ENCODE data around the gene APOB. TPM values are rescaled to one million over a fixed set of nuclear protein-coding genes. Genes with fewer than 3 reads are reported as not detected.

APOB gene
- total and polyA plus RNA-seq, 2 of the 13 experiments (the other 11 are each of a cell fraction or from before 2014, with no cell fraction given) = 1,569 to 2,515 TPM

DNA sequence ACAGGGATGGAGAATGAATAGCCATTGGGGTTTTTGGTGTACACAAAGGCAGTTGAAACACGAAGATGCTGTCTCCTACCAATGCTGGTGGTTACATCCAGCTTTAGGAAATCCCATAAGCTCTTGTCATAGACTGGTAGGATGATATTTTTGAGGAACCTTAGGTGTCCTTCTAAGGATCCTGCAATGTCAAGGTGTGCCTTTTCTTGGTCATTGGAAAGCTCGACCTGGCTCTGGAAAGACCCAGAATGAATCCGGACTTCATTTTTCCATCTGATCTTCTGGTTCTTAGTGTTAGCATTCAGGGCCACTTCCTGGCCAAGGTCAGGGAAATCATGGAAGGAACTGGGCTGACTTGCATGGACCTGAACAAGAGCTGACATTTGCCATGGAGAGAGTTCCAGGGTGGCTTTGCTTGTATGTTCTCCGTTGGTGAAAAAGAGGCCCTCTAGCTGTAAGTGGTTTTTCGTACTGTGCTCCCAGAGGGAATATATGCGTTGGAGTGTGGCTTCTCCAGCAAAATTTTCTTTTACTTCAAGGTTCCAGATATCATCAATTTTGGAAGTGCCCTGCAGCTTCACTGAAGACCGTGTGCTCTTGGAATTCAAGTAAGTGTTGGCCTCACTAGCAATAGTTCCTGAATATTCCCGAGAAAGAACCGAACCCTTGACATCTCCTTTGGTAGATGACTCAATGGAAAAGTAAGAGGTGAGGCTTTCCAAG is 38.0 kb downstream of the APOB start (continued):
- TF ChIP-seq, protein P1, sequence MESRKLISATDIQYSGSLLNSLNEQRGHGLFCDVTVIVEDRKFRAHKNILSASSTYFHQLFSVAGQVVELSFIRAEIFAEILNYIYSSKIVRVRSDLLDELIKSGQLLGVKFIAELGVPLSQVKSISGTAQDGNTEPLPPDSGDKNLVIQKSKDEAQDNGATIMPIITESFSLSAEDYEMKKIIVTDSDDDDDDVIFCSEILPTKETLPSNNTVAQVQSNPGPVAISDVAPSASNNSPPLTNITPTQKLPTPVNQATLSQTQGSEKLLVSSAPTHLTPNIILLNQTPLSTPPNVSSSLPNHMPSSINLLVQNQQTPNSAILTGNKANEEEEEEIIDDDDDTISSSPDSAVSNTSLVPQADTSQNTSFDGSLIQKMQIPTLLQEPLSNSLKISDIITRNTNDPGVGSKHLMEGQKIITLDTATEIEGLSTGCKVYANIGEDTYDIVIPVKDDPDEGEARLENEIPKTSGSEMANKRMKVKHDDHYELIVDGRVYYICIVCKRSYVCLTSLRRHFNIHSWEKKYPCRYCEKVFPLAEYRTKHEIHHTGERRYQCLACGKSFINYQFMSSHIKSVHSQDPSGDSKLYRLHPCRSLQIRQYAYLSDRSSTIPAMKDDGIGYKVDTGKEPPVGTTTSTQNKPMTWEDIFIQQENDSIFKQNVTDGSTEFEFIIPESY (CRISPR knock-in tag; IDR thresholded peaks at IDR 0.05) = no peak
- TF ChIP-seq MLLT10 (CRISPR knock-in tag; IDR thresholded peaks at IDR 0.05) = no peak
- no peak for TF ChIP-seq KAT7 (CRISPR knock-in tag; IDR thresholded peaks at IDR 0.05; ENCODE audit: borderline replicate concordance)
- TF ChIP-seq RBM39 (IDR thresholded peaks at IDR 0.05; ENCODE audit: low read depth, low read length, poor library complexity, severe bottlenecking) = no peak
- TF ChIP-seq ZNF333 (CRISPR knock-in tag; IDR thresholded peaks at IDR 0.05; ENCODE audit: borderline replicate concordance) = no peak
- no peak for TF ChIP-seq ETV6 (CRISPR knock-in tag; conservative IDR thresholded peaks at IDR 0.05)
- TF ChIP-seq XBP1 (CRISPR knock-in tag; IDR thresholded peaks at IDR 0.05) = no peak
- TF ChIP-seq, protein P2, sequence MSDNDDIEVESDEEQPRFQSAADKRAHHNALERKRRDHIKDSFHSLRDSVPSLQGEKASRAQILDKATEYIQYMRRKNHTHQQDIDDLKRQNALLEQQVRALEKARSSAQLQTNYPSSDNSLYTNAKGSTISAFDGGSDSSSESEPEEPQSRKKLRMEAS (IDR thresholded peaks at IDR 0.05) = peak; percentile 38; the same call in 1 of the 2 replicates
- TF ChIP-seq TBX3 (IDR thresholded peaks at IDR 0.05; ENCODE audit: borderline replicate concordance) = no peak
- no peak for TF ChIP-seq ZNF577 (CRISPR knock-in tag; IDR thresholded peaks at IDR 0.05; ENCODE audit: borderline replicate concordance, low read depth)
- TF ChIP-seq MIXL1 (CRISPR knock-in tag; IDR thresholded peaks at IDR 0.05) = no peak
- TF ChIP-seq, protein P3, sequence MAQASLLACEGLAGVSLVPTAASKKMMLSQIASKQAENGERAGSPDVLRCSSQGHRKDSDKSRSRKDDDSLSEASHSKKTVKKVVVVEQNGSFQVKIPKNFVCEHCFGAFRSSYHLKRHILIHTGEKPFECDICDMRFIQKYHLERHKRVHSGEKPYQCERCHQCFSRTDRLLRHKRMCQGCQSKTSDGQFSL (CRISPR knock-in tag; IDR thresholded peaks at IDR 0.05) = no peak; the same call in 1 of the 2 replicates
- TF ChIP-seq, protein P4, sequence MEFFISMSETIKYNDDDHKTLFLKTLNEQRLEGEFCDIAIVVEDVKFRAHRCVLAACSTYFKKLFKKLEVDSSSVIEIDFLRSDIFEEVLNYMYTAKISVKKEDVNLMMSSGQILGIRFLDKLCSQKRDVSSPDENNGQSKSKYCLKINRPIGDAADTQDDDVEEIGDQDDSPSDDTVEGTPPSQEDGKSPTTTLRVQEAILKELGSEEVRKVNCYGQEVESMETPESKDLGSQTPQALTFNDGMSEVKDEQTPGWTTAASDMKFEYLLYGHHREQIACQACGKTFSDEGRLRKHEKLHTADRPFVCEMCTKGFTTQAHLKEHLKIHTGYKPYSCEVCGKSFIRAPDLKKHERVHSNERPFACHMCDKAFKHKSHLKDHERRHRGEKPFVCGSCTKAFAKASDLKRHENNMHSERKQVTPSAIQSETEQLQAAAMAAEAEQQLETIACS (CRISPR knock-in tag; IDR thresholded peaks at IDR 0.05) = 0 out of 2 replicates have a peak, but pooled peaks have one; percentile 34
- no peak for TF ChIP-seq ZNF605 (CRISPR knock-in tag; IDR thresholded peaks at IDR 0.05)
- no peak for TF ChIP-seq HNF4G (IDR thresholded peaks at IDR 0.05; ENCODE audit: borderline replicate concordance, low read depth, low read length)
- no peak for TF ChIP-seq HNF4G (CRISPR knock-in tag; IDR thresholded peaks at IDR 0.05; ENCODE audit: borderline replicate concordance, low read depth)
- no peak for TF ChIP-seq MAFG (CRISPR knock-in tag; IDR thresholded peaks at IDR 0.05)
- TF ChIP-seq CENPT (CRISPR knock-in tag; IDR thresholded peaks at IDR 0.05; ENCODE audit: low read depth) = no peak
- TF ChIP-seq ZBTB42 (CRISPR knock-in tag; IDR thresholded peaks at IDR 0.05) = no peak
- TF ChIP-seq, protein P5, sequence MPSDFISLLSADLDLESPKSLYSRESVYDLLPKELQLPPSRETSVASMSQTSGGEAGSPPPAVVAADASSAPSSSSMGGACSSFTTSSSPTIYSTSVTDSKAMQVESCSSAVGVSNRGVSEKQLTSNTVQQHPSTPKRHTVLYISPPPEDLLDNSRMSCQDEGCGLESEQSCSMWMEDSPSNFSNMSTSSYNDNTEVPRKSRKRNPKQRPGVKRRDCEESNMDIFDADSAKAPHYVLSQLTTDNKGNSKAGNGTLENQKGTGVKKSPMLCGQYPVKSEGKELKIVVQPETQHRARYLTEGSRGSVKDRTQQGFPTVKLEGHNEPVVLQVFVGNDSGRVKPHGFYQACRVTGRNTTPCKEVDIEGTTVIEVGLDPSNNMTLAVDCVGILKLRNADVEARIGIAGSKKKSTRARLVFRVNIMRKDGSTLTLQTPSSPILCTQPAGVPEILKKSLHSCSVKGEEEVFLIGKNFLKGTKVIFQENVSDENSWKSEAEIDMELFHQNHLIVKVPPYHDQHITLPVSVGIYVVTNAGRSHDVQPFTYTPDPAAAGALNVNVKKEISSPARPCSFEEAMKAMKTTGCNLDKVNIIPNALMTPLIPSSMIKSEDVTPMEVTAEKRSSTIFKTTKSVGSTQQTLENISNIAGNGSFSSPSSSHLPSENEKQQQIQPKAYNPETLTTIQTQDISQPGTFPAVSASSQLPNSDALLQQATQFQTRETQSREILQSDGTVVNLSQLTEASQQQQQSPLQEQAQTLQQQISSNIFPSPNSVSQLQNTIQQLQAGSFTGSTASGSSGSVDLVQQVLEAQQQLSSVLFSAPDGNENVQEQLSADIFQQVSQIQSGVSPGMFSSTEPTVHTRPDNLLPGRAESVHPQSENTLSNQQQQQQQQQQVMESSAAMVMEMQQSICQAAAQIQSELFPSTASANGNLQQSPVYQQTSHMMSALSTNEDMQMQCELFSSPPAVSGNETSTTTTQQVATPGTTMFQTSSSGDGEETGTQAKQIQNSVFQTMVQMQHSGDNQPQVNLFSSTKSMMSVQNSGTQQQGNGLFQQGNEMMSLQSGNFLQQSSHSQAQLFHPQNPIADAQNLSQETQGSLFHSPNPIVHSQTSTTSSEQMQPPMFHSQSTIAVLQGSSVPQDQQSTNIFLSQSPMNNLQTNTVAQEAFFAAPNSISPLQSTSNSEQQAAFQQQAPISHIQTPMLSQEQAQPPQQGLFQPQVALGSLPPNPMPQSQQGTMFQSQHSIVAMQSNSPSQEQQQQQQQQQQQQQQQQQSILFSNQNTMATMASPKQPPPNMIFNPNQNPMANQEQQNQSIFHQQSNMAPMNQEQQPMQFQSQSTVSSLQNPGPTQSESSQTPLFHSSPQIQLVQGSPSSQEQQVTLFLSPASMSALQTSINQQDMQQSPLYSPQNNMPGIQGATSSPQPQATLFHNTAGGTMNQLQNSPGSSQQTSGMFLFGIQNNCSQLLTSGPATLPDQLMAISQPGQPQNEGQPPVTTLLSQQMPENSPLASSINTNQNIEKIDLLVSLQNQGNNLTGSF (CRISPR knock-in tag; IDR thresholded peaks at IDR 0.05) = no peak
- peak; percentile 20; the same call in 1 of the 2 replicates for TF ChIP-seq ZNF441 (CRISPR knock-in tag; IDR thresholded peaks at IDR 0.05; ENCODE audit: borderline replicate concordance)
- TF ChIP-seq RARG (CRISPR knock-in tag; IDR thresholded peaks at IDR 0.05; ENCODE audit: low read depth) = no peak

All from HepG2 (cell line).